ENCODE data around the gene SHH. TPM values are rescaled to one million over a fixed set of nuclear protein-coding genes. Genes with fewer than 3 reads are reported as not detected.

Gene SHH
- total RNA-seq, 1 donor from 2014 or later: 0.16 TPM

DNA sequence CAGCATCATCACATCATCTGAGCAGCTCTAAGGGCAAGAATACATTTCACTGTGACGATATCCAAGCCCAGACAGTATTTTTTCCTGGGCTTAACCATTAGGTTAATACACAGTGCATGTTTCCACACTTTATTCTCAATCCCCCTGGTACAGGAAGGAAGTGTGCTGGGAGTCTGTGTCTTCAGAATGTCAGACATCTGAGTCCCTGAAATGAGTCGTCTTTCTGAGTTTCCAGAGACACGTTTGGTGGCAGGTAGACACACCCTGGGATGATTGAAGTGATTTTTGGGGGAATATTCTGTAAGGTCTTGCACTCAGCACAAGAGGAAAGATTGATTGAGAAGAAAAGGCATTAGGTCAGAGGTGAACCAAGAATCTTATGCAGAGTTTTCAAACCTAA lies 13.1 kb upstream of the SHH start:
- no peaks in the 10 kb centered on the region for H3K4me1 ChIP-seq (ENCODE audit: insufficient read depth, low read length)
- no peak overlapping the region for H2AFZ ChIP-seq (ENCODE audit: low read depth, low read length)
- peaks cover 6% of the 10 kb centered on the region for H3K27me3 ChIP-seq (ENCODE audit: insufficient read depth, low read length)
- Mint-ChIP-seq H3K4me3 (ENCODE audit: unreplicated experiment) (no peak overlapping the region), H3K36me3 (ENCODE audit: low read depth, unreplicated experiment) (no peaks in the 10 kb centered on the region), H3K9me3 (ENCODE audit: unreplicated experiment) (peaks cover 3% of the 10 kb centered on the region), H3K27me3 (ENCODE audit: low read depth, unreplicated experiment) (peaks cover 25% of the 10 kb centered on the region), H3K4me1 (ENCODE audit: low read depth, unreplicated experiment) (peaks cover 10% of the 10 kb centered on the region), H3K27ac (ENCODE audit: unreplicated experiment) (no peak overlapping the region)
- no peak for DNase-seq (ENCODE audit: low read depth)
- no peaks in the 10 kb centered on the region for H3K36me3 ChIP-seq (ENCODE audit: insufficient read depth, low read length)
- H3K27ac ChIP-seq (ENCODE audit: low read depth, low read length): no peak overlapping the region
- H3K4me2 ChIP-seq (ENCODE audit: low read length): no peak overlapping the region
- no peaks in the 10 kb centered on the region for H3K79me2 ChIP-seq (ENCODE audit: insufficient read depth, low read length)
- H3K9me3 ChIP-seq (ENCODE audit: insufficient read depth, low read depth, low read length): no peaks in the 10 kb centered on the region
- no peak overlapping the region for H3K4me3 ChIP-seq (ENCODE audit: insufficient read depth, low read depth, low read length)
- FAIRE-seq: no peak
- no peaks in the 10 kb centered on the region for H4K20me1 ChIP-seq (ENCODE audit: insufficient read depth, low read length)
- TF ChIP-seq, protein P1, sequence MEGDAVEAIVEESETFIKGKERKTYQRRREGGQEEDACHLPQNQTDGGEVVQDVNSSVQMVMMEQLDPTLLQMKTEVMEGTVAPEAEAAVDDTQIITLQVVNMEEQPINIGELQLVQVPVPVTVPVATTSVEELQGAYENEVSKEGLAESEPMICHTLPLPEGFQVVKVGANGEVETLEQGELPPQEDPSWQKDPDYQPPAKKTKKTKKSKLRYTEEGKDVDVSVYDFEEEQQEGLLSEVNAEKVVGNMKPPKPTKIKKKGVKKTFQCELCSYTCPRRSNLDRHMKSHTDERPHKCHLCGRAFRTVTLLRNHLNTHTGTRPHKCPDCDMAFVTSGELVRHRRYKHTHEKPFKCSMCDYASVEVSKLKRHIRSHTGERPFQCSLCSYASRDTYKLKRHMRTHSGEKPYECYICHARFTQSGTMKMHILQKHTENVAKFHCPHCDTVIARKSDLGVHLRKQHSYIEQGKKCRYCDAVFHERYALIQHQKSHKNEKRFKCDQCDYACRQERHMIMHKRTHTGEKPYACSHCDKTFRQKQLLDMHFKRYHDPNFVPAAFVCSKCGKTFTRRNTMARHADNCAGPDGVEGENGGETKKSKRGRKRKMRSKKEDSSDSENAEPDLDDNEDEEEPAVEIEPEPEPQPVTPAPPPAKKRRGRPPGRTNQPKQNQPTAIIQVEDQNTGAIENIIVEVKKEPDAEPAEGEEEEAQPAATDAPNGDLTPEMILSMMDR (IDR thresholded peaks at IDR 0.05; ENCODE audit: insufficient read depth, low read depth, low read length): no peak
- no peak for TF ChIP-seq EZH2 (IDR thresholded peaks at IDR 0.05; ENCODE audit: insufficient read depth, low read length)
- H3K9ac ChIP-seq (ENCODE audit: low read length): no peak overlapping the region

DNA sequence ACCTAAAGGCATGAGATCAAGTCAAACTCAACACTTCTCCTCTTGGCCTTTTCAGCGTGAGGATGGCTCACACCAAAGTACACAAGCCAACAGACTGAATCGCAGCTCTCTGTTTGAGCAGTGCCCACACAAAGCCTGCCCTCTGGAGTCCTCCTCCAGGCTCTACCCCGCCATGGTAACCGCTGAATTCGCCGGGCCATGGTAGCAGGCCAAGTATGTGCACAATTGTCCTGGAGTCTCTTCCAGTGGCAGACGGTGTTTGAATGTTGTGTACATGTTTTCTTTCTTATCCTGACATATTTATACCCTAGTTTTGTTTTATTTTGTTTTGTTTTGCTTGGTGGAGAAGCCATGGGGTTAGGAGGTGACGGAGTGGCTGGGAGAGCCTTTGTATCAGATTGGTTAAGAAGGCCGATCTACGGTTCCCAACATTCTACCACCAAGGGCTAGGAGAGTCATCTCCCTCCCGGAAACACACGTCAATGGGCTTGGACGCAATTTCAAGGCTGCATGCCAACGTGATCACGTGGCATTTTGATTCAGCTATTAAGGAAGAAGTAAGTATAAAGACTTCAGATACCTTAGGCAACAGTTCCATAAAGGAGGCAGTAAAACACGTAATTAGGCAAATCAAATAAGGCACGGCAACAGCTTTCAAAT lies 12.1 kb upstream of the SHH start:
- H3K36me3 Mint-ChIP-seq (ENCODE audit: low read depth, unreplicated experiment): no peaks in the 10 kb centered on the region
- Histone ChIP-seq H3K4me2 (ENCODE audit: low read length) (peak overlapping the region; percentile 49), H3K79me2 (ENCODE audit: insufficient read depth, low read length) (no peaks in the 10 kb centered on the region), H3K4me3 (ENCODE audit: insufficient read depth, low read depth, low read length) (no peak overlapping the region), H3K4me1 (ENCODE audit: insufficient read depth, low read length) (no peaks in the 10 kb centered on the region), H3K9me3 (ENCODE audit: insufficient read depth, low read depth, low read length) (no peaks in the 10 kb centered on the region), H3K9ac (ENCODE audit: low read length) (no peak overlapping the region), H3K27ac (ENCODE audit: low read depth, low read length) (no peak overlapping the region), H2AFZ (ENCODE audit: low read depth, low read length) (no peak overlapping the region), H4K20me1 (ENCODE audit: insufficient read depth, low read length) (no peaks in the 10 kb centered on the region), H3K36me3 (ENCODE audit: insufficient read depth, low read length) (no peaks in the 10 kb centered on the region), H3K27me3 (ENCODE audit: insufficient read depth, low read length) (peaks cover 6% of the 10 kb centered on the region)
- H3K27me3 Mint-ChIP-seq (ENCODE audit: low read depth, unreplicated experiment): peaks cover 30% of the 10 kb centered on the region
- H3K4me3 Mint-ChIP-seq (ENCODE audit: unreplicated experiment): no peak overlapping the region
- no peak overlapping the region for H3K27ac Mint-ChIP-seq (ENCODE audit: unreplicated experiment)
- FAIRE-seq (no peak), DNase-seq (ENCODE audit: low read depth) (peak; percentile 81)
- H3K9me3 Mint-ChIP-seq (ENCODE audit: unreplicated experiment): peaks cover 3% of the 10 kb centered on the region
- H3K4me1 Mint-ChIP-seq (ENCODE audit: low read depth, unreplicated experiment): peaks cover 10% of the 10 kb centered on the region
- TF ChIP-seq, protein P1 (IDR thresholded peaks at IDR 0.05; ENCODE audit: insufficient read depth, low read depth, low read length): no peak
- TF ChIP-seq EZH2 (IDR thresholded peaks at IDR 0.05; ENCODE audit: insufficient read depth, low read length): no peak

DNA sequence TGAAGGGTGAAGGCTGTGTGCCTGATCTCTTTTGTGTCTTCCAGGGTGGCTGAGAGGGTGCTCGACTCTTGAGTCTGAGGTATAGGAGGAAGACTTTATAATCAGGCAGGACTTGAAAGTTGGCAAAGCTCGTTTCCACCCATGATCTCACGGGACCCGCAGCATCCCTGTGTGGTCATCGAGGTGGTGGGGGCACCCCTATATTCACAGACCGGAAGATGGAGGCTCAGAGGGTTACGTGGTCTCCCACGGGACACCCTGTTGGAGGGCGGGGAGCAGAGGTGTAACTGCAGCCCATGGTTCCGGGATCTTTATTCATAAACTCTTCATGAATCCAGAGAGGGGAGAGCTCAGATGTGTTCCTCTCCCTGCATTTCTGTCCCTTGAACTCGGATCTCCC lies 9.6 kb upstream of the SHH start:
- H3K79me2 ChIP-seq (ENCODE audit: insufficient read depth, low read length): no peaks in the 10 kb centered on the region
- H3K4me3 ChIP-seq (ENCODE audit: insufficient read depth, low read depth, low read length): no peak overlapping the region
- no peak overlapping the region for H3K27ac Mint-ChIP-seq (ENCODE audit: unreplicated experiment)
- H2AFZ ChIP-seq (ENCODE audit: low read depth, low read length): no peak overlapping the region
- FAIRE-seq: no peak
- H3K4me3 Mint-ChIP-seq (ENCODE audit: unreplicated experiment): no peak overlapping the region
- H3K4me1 ChIP-seq (ENCODE audit: insufficient read depth, low read length): no peaks in the 10 kb centered on the region
- H3K27me3 ChIP-seq (ENCODE audit: insufficient read depth, low read length): peaks cover 8% of the 10 kb centered on the region
- H3K36me3 ChIP-seq (ENCODE audit: insufficient read depth, low read length): no peaks in the 10 kb centered on the region
- H3K9me3 ChIP-seq (ENCODE audit: insufficient read depth, low read depth, low read length): peaks cover 3% of the 10 kb centered on the region
- H3K9me3 Mint-ChIP-seq (ENCODE audit: unreplicated experiment): peaks cover 3% of the 10 kb centered on the region
- H3K27me3 Mint-ChIP-seq (ENCODE audit: low read depth, unreplicated experiment): peaks cover 39% of the 10 kb centered on the region
- no peaks in the 10 kb centered on the region for H4K20me1 ChIP-seq (ENCODE audit: insufficient read depth, low read length)
- DNase-seq (ENCODE audit: low read depth): no peak
- TF ChIP-seq, protein P1 (IDR thresholded peaks at IDR 0.05; ENCODE audit: insufficient read depth, low read depth, low read length): no peak
- TF ChIP-seq EZH2 (IDR thresholded peaks at IDR 0.05; ENCODE audit: insufficient read depth, low read length): no peak
- peaks cover 8% of the 10 kb centered on the region for H3K4me1 Mint-ChIP-seq (ENCODE audit: low read depth, unreplicated experiment)
- no peak overlapping the region for H3K4me2 ChIP-seq (ENCODE audit: low read length)
- H3K36me3 Mint-ChIP-seq (ENCODE audit: low read depth, unreplicated experiment): no peaks in the 10 kb centered on the region
- no peak overlapping the region for H3K9ac ChIP-seq (ENCODE audit: low read length)
- H3K27ac ChIP-seq (ENCODE audit: low read depth, low read length): no peak overlapping the region
